Transverse colon (tissue), 4 donors: ENCODE measurements around the gene MAPK12.

Experiments
- CTCF ChIP-seq, 5 experiments: fragments of 200-600 bp in 3 of 5; fragments of 450-650 bp in 2 of 5; sonication (generic) in 3 of 5; IDR thresholded peaks; 1 replicate in 2 of 5; 2 replicates in 3 of 5; pipeline ENCODE4 v1.5.1; 2016 to 2017; ENCODE audit warnings: antibody characterized with exemption in 5 of 5, inconsistent platforms in 3 of 5, mild to moderate bottlenecking in 2 of 5, moderate library complexity in 1 of 5
- EP300 ChIP-seq: sonication (generic); formaldehyde crosslinking; IDR thresholded peaks from one replicate; pipeline ENCODE4 v1.6.1; 2017; ENCODE audit warnings: antibody characterized with exemption, low read depth
- POLR2A ChIP-seq: fragments of 450-650 bp; IDR thresholded peaks from one replicate; pipeline ENCODE4 v1.6.1; 2016; ENCODE audit warnings: antibody characterized with exemption, mild to moderate bottlenecking, moderate library complexity
- POLR2AphosphoS5 ChIP-seq, 3 donors: sonication (generic); formaldehyde crosslinking; IDR thresholded peaks; one replicate each; pipeline ENCODE4 v1.6.1; 2016; ENCODE audit warnings: antibody characterized with exemption in 3 of 3

DNA sequence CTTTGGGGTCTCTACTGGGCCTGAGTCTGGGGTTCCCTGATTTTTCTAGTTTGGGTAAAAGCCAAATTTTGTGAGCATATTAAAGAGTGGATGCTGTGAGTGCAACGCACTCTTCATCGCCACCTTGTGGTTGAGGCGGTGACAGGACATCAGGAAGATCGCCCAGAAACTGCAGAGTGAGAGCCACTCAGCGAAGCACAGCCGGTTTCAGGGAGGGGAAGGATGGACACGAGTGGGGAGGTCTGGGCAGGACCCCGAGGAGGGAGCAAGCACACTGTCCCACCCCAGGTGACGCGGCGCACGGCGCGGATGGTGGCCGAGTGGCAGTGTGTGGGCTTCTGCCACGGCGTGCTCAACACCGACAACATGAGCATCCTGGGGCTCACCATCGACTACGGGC lies 51.6 kb downstream of the MAPK12 start:
- TF ChIP-seq CTCF (IDR thresholded peaks at IDR 0.05) (peak; percentile 84 to 90 (median 87)), POLR2AphosphoS5 (IDR thresholded peaks at IDR 0.05) (no peak), POLR2A (no peak), EP300 (no peak)
